ENCODE measurements around the gene ANKRD36.
"Not testable (repeated sequence)": the region's sequence is repeated elsewhere in the genome, so short reads cannot be mapped to it uniquely, and the experiment has no call there.

DNA sequence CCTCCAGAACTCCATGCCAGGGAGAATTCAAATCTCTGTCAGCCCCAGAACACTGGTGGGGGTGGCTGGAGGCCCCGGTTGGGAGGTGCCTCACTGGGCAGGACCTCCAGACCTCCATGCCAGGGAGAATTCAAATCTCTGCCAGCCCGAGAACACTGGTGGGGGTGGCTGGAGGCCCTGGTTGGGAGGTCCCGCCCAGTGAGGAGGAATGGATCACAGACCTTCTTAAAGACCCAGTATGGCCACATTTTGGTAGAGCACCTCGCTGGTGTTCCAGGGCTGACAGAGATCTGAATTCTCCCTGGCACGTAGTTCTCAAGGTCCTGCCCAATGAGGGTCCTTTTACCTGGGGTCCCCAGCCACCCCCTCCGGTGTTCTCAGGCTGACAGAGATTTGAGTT lies 153.5 kb downstream of the ANKRD36 start:
- not testable (repeated sequence) for TF ChIP-seq YY1 (IDR thresholded peaks at IDR 0.05; ENCODE audit: extremely low read depth, insufficient replicate concordance, low read depth, low read length); EGR1 (IDR thresholded peaks at IDR 0.05; ENCODE audit: low read depth); SIN3A (IDR thresholded peaks at IDR 0.05; ENCODE audit: low read depth); POLR2A (IDR thresholded peaks at IDR 0.05; ENCODE audit: borderline replicate concordance, extremely low read depth, insufficient read depth, insufficient read length); JUND (IDR thresholded peaks at IDR 0.05); SP1 (IDR thresholded peaks at IDR 0.05; ENCODE audit: low read depth); POLR2AphosphoS5 (IDR thresholded peaks at IDR 0.05; ENCODE audit: low read depth, low read length); EZH2phosphoT487 (IDR thresholded peaks at IDR 0.05; ENCODE audit: borderline replicate concordance); ZFX (IDR thresholded peaks at IDR 0.05)
- TF ChIP-seq, protein P1, sequence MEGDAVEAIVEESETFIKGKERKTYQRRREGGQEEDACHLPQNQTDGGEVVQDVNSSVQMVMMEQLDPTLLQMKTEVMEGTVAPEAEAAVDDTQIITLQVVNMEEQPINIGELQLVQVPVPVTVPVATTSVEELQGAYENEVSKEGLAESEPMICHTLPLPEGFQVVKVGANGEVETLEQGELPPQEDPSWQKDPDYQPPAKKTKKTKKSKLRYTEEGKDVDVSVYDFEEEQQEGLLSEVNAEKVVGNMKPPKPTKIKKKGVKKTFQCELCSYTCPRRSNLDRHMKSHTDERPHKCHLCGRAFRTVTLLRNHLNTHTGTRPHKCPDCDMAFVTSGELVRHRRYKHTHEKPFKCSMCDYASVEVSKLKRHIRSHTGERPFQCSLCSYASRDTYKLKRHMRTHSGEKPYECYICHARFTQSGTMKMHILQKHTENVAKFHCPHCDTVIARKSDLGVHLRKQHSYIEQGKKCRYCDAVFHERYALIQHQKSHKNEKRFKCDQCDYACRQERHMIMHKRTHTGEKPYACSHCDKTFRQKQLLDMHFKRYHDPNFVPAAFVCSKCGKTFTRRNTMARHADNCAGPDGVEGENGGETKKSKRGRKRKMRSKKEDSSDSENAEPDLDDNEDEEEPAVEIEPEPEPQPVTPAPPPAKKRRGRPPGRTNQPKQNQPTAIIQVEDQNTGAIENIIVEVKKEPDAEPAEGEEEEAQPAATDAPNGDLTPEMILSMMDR (IDR thresholded peaks at IDR 0.05 in 2 of 3, conservative IDR thresholded peaks at IDR 0.05 in 1 of 3; ENCODE audit: borderline replicate concordance in 1 of 3, insufficient read depth in 1 of 3, low read depth in 2 of 3, low read length in 2 of 3) = not testable (repeated sequence)
- TF ChIP-seq, protein P2, sequence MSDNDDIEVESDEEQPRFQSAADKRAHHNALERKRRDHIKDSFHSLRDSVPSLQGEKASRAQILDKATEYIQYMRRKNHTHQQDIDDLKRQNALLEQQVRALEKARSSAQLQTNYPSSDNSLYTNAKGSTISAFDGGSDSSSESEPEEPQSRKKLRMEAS (IDR thresholded peaks at IDR 0.05) = not testable (repeated sequence)
- TF ChIP-seq, protein P3, sequence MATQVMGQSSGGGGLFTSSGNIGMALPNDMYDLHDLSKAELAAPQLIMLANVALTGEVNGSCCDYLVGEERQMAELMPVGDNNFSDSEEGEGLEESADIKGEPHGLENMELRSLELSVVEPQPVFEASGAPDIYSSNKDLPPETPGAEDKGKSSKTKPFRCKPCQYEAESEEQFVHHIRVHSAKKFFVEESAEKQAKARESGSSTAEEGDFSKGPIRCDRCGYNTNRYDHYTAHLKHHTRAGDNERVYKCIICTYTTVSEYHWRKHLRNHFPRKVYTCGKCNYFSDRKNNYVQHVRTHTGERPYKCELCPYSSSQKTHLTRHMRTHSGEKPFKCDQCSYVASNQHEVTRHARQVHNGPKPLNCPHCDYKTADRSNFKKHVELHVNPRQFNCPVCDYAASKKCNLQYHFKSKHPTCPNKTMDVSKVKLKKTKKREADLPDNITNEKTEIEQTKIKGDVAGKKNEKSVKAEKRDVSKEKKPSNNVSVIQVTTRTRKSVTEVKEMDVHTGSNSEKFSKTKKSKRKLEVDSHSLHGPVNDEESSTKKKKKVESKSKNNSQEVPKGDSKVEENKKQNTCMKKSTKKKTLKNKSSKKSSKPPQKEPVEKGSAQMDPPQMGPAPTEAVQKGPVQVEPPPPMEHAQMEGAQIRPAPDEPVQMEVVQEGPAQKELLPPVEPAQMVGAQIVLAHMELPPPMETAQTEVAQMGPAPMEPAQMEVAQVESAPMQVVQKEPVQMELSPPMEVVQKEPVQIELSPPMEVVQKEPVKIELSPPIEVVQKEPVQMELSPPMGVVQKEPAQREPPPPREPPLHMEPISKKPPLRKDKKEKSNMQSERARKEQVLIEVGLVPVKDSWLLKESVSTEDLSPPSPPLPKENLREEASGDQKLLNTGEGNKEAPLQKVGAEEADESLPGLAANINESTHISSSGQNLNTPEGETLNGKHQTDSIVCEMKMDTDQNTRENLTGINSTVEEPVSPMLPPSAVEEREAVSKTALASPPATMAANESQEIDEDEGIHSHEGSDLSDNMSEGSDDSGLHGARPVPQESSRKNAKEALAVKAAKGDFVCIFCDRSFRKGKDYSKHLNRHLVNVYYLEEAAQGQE (IDR thresholded peaks at IDR 0.05; ENCODE audit: low read depth) = not testable (repeated sequence)
